ENCODE data around the gene ASXL1.

The ASXL1 gene

GRCh38 chr20:32343439-32343838, 14.7 kb upstream of the ASXL1 start:
- no peak for TF ChIP-seq CTCF (conservative IDR thresholded peaks at IDR 0.05; ENCODE audit: low read depth)
- ChIA-PET POLR2A (ENCODE audit: low non-redundant PET) (no interaction called here), CTCF (interaction anchor here (0.6 kb wide), 1 partner anchor 193 kb away, joined by 3 read pairs; no protein-coding TSS in a partner anchor)
- DNase-seq (ENCODE audit: low spot score), result peak; percentile 74
- H3K27ac ChIP-seq, result peak overlapping the region; percentile 49

- CTCF ChIA-PET, result no interaction called here
Observed at GRCh38 chr20:32344835-32345506, 13.2 kb upstream of the ASXL1 start.

GRCh38 chr20:32348207-32348606, 9.9 kb upstream of the ASXL1 start:
- POLR2A ChIA-PET (ENCODE audit: low non-redundant PET), result no interaction called here
- TF ChIP-seq CTCF (conservative IDR thresholded peaks at IDR 0.05; ENCODE audit: low read depth), result no peak
- CTCF ChIA-PET, result interaction anchor here (0.9 kb wide), 1 partner anchor 11 kb away, joined by 3 read pairs; no protein-coding TSS in a partner anchor
- no peak overlapping the region for H3K27ac ChIP-seq
- no peak for DNase-seq (ENCODE audit: low spot score)

More at GRCh38 chr20:32344835-32345506, 13.2 kb upstream of the ASXL1 start:
- POLR2A ChIA-PET (ENCODE audit: low non-redundant PET), result interaction anchor here (0.5 kb wide), 1 partner anchor 26 kb away, joined by 12 read pairs; no protein-coding TSS in a partner anchor
- no peak for TF ChIP-seq CTCF (conservative IDR thresholded peaks at IDR 0.05; ENCODE audit: low read depth)
- no peak for DNase-seq (ENCODE audit: low spot score)
- H3K27ac ChIP-seq, result no peak overlapping the region

- CTCF ChIA-PET, result interaction anchor here (0.6 to 0.8 kb wide), 3 partner anchors 26 to 110 kb away, joined by 3 read pairs; no protein-coding TSS in a partner anchor
Observed at GRCh38 chr20:32350421-32350820, 7.7 kb upstream of the ASXL1 start.

GRCh38 chr20:32352121-32352720, 5.9 kb upstream of the ASXL1 start:
- no peak overlapping the region for H3K27ac ChIP-seq
- no peak for DNase-seq (ENCODE audit: low spot score)
- CTCF ChIA-PET, result interaction anchor here (0.6 kb wide), 1 partner anchor 41 kb away, joined by 3 read pairs; no protein-coding TSS in a partner anchor
- POLR2A ChIA-PET (ENCODE audit: low non-redundant PET), result interaction anchor here (0.6 kb wide), 1 partner anchor 208 kb away, joined by 3 read pairs; no protein-coding TSS in a partner anchor
- no peak for TF ChIP-seq CTCF (conservative IDR thresholded peaks at IDR 0.05; ENCODE audit: low read depth)

More at GRCh38 chr20:32350421-32350820, 7.7 kb upstream of the ASXL1 start:
- POLR2A ChIA-PET (ENCODE audit: low non-redundant PET), result no interaction called here
- no peak for DNase-seq (ENCODE audit: low spot score)
- no peak overlapping the region for H3K27ac ChIP-seq
- TF ChIP-seq CTCF (conservative IDR thresholded peaks at IDR 0.05; ENCODE audit: low read depth), result no peak

- no peak for DNase-seq (ENCODE audit: low spot score)
- no peak for TF ChIP-seq CTCF (conservative IDR thresholded peaks at IDR 0.05; ENCODE audit: low read depth)
- ChIA-PET CTCF (no interaction called here), POLR2A (ENCODE audit: low non-redundant PET) (no interaction called here)
- H3K27ac ChIP-seq, result no peak overlapping the region
Observed at GRCh38 chr20:32353848-32354496, 4.2 kb upstream of the ASXL1 start.
